Vagina (tissue), 2 donors: ENCODE measurements around the gene FBLN1. TPM values are rescaled to one million over a fixed set of nuclear protein-coding genes. Genes with fewer than 3 reads are reported as not detected.

Source experiments
- DNase-seq, 2 donors: peaks; one replicate each; pipeline ENCODE4 v3.0.0-alpha.2; 2017; ENCODE audit errors: extremely low spot score in 2 of 2
- H3K27ac ChIP-seq: fragments of 200-600 bp; sonication (generic); one replicate; pipeline ENCODE4 v1.5.1; 2019
- H3K27me3 ChIP-seq: fragments of 200-600 bp; sonication (generic); one replicate; pipeline ENCODE4 v1.5.1; 2019
- H3K36me3 ChIP-seq, 2 donors: fragments of 200-600 bp; sonication (generic); one replicate each; pipeline ENCODE4 v1.5.1; 2017 to 2019
- H3K4me1 ChIP-seq: fragments of 200-600 bp; sonication (generic); one replicate; pipeline ENCODE4 v1.5.1; 2019
- H3K4me3 ChIP-seq, 2 donors: fragments of 200-600 bp; sonication (generic); 1 replicate in 1 of 2; 2 replicates in 1 of 2; pipeline ENCODE4 v1.5.1; 2016 to 2019
- H3K9me3 ChIP-seq: fragments of 200-600 bp; sonication (generic); one replicate; pipeline ENCODE4 v1.5.1; 2019
- POLR2A ChIP-seq, 2 donors: fragments of 450-650 bp; IDR thresholded peaks; one replicate each; pipeline ENCODE4 v1.6.1; 2017; ENCODE audit warnings: antibody characterized with exemption in 2 of 2, mild to moderate bottlenecking in 2 of 2, moderate library complexity in 2 of 2
- POLR2AphosphoS5 ChIP-seq, 2 donors: sonication (generic); formaldehyde crosslinking; IDR thresholded peaks; one replicate each; pipeline ENCODE4 v1.9.0; 2017; ENCODE audit warnings: antibody characterized with exemption in 2 of 2, mild to moderate bottlenecking in 2 of 2, low read depth in 1 of 2; ENCODE audit not compliant: insufficient read depth in 1 of 2
- intact Hi-C: fragments of 100-400 bp; cut with DNase I; formaldehyde crosslinking; loops from one replicate; pipeline ENCODE4 v1.15.1; 2023
- total RNA-seq: library from RNA; depleted of rRNA; stranded (reverse); fragments of >200 nt; gene quantifications from one replicate; pipeline ENCODE4 v1.2.3, GENCODE V29; 2016
- TF ChIP-seq, protein P1 (sequence below), 3 experiments: fragments of 450-650 bp in 2 of 3; fragments of 200-600 bp in 1 of 3; sonication (generic) in 1 of 3; IDR thresholded peaks; one replicate each; pipeline ENCODE4 v1.5.1; 2017 to 2019; ENCODE audit warnings: antibody characterized with exemption in 3 of 3, mild to moderate bottlenecking in 2 of 3, moderate library complexity in 2 of 3

FBLN1 gene
- total RNA-seq, 1 donor from 2014 or later: 1,019 TPM

DNA sequence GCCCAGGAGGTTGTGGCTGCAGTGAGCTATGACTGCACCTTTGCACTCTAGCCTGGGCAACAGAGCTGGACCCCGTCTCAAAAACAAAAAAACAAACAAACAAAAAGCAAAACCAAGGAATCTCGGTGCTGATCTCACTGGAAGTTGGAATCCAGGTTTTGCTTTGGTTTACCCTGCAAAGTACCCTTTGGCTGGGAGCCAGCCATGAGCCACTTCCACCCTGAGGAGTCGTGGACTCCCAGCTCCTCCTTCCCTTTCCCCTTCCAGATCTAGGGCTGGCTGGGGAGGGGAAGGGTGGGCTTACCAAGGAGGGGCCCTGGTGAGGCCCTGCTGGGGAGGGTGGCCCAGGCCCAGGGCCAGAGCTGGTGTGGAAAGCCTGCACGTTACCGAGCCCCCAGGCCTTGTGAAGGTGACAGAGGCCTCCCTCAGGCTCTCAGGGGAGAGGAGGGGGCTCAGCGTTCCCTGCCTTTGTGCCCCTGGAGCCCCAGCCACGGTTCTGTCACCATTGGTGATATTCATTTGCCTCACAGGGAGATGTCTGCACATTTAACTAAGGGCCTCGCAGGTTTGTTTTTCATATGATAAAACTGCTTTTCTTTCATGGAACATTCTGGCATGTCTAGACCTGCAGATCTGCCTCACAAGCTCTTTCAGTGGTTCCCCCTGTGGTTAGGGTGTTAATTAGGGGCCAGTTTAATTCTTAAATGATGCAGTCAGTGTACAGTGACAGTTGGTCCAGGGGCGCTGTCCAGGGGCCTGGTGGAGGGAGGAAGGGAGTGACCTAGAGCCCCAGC lies 29.0 kb downstream of the FBLN1 start:
- peak in 1 of 2 donors; percentile 25 for TF ChIP-seq POLR2AphosphoS5 (IDR thresholded peaks at IDR 0.05; ENCODE audit: insufficient read depth in 1 of 2, low read depth in 1 of 2)
- TF ChIP-seq, protein P1, sequence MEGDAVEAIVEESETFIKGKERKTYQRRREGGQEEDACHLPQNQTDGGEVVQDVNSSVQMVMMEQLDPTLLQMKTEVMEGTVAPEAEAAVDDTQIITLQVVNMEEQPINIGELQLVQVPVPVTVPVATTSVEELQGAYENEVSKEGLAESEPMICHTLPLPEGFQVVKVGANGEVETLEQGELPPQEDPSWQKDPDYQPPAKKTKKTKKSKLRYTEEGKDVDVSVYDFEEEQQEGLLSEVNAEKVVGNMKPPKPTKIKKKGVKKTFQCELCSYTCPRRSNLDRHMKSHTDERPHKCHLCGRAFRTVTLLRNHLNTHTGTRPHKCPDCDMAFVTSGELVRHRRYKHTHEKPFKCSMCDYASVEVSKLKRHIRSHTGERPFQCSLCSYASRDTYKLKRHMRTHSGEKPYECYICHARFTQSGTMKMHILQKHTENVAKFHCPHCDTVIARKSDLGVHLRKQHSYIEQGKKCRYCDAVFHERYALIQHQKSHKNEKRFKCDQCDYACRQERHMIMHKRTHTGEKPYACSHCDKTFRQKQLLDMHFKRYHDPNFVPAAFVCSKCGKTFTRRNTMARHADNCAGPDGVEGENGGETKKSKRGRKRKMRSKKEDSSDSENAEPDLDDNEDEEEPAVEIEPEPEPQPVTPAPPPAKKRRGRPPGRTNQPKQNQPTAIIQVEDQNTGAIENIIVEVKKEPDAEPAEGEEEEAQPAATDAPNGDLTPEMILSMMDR (IDR thresholded peaks at IDR 0.05): no peak
- no peak for TF ChIP-seq POLR2A (IDR thresholded peaks at IDR 0.05)
- DNase-seq: no peak
- intact Hi-C loops: no loop called here
- no peaks in the 10 kb centered on the region for H3K9me3 ChIP-seq
- H3K4me3 ChIP-seq: no peak overlapping the region
- H3K4me1 ChIP-seq: peaks cover 74% of the 10 kb centered on the region
- peak overlapping the region; percentile 92 for H3K27ac ChIP-seq
- no peaks in the 10 kb centered on the region for H3K27me3 ChIP-seq
- H3K36me3 ChIP-seq: peaks cover 0 to 11% of the 10 kb centered on the region in 2 donors

DNA sequence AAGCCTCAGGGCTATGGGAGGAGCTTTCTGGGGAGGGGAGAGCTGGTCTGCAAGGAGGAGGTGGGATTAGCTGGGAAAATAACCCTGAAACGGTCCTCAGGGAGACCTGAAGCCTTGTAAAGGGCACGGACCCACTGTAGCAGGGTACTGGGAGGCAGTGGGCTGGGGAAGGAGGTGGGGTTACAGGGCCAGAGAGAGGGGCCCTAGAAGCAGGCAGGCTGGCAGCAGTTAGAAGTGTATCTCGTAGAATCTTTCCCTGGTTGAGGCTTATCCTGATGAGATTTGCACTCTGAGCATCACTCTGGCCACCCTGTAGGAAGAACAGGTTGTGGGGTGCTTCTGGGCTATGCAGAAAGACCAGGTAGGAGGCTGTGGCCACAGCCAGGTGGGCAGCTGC lies 29.6 kb downstream of the FBLN1 start:
- intact Hi-C loops: no loop called here
- no peak for DNase-seq
- H3K4me3 ChIP-seq: no peak overlapping the region
- H3K27ac ChIP-seq: peak overlapping the region; percentile 92
- no peaks in the 10 kb centered on the region for H3K27me3 ChIP-seq
- H3K9me3 ChIP-seq: no peaks in the 10 kb centered on the region
- TF ChIP-seq POLR2AphosphoS5 (IDR thresholded peaks at IDR 0.05; ENCODE audit: insufficient read depth in 1 of 2, low read depth in 1 of 2) (no peak), POLR2A (IDR thresholded peaks at IDR 0.05) (no peak)
- TF ChIP-seq, protein P1 (IDR thresholded peaks at IDR 0.05): no peak
- peaks cover 0 to 11% of the 10 kb centered on the region in 2 donors for H3K36me3 ChIP-seq
- H3K4me1 ChIP-seq: peaks cover 74% of the 10 kb centered on the region

DNA sequence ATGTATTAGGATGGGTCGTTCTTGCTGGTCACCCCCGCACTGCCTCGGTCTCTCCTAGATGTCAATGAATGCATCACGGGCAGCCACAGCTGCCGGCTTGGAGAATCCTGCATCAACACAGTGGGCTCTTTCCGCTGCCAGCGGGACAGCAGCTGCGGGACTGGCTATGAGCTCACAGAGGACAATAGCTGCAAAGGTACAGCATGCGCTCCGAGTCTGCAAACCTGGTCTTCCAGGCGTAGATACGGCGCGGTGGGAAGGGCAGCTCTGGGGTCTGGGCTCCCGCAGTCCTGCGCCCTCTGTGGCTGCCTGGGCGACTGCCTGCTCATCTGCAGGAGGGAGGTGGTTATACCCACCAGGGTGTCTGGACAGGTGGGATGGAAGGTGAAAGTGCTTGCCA lies 31.0 kb downstream of the FBLN1 start:
- DNase-seq: no peak
- H3K4me1 ChIP-seq: peaks cover 78% of the 10 kb centered on the region
- no peak overlapping the region for H3K4me3 ChIP-seq
- H3K27ac ChIP-seq: peak overlapping the region; percentile 92
- TF ChIP-seq POLR2AphosphoS5 (IDR thresholded peaks at IDR 0.05; ENCODE audit: insufficient read depth in 1 of 2, low read depth in 1 of 2) (peak in 1 of 2 donors; percentile 63), POLR2A (IDR thresholded peaks at IDR 0.05) (no peak)
- TF ChIP-seq, protein P1 (IDR thresholded peaks at IDR 0.05): no peak
- H3K36me3 ChIP-seq: peaks cover 0 to 5% of the 10 kb centered on the region in 2 donors
- intact Hi-C loops: no loop called here
- no peaks in the 10 kb centered on the region for H3K9me3 ChIP-seq
- no peaks in the 10 kb centered on the region for H3K27me3 ChIP-seq

DNA sequence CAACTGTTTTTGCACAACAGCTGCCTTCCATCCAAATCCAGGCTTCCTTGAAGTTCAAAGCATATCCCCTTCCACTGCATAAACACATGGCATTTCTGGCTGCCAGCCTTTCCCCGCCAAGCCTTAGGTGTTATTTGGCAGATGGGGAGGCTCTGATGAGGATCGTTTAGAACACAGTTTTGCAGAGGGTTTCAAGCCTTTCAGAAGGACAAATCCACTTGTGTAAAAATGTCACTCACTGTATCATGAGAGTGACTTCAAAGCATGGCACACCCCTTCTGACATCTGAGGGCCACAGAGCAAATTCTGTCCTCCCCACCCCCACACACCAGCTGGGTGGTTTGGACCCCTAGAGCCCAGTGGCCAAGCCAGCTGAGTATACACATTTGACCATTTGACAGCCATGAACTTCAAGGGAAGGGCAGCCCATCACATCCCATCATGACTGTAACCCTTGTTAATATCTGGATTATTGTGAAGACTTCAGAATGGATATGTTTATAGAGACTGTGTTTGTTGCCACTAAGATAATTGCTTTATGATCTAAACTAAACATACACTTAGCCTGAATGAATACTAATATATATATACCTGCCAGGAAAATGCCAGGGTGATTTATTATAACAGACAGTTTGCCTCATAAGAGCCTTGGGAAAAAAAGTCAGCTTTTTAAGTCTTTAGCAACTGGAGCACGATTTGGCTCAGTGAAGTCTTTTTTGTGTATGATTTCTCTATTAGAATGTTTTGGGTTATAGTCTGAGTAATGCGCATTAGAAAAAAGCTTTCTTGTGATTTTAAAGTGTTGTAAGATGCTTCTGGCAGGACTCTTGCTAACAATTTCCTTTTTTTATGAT lies 31.9 kb downstream of the FBLN1 start:
- intact Hi-C loops: loop anchor here (5.0 kb wide), 1 partner anchor 87 kb away; no protein-coding TSS in a partner anchor
- TF ChIP-seq, protein P1 (IDR thresholded peaks at IDR 0.05): no peak
- TF ChIP-seq POLR2A (IDR thresholded peaks at IDR 0.05) (no peak), POLR2AphosphoS5 (IDR thresholded peaks at IDR 0.05; ENCODE audit: insufficient read depth in 1 of 2, low read depth in 1 of 2) (peak; percentile 17 to 65)
- H3K36me3 ChIP-seq: peaks cover 0 to 3% of the 10 kb centered on the region in 2 donors
- DNase-seq: no peak
- no peak overlapping the region for H3K4me3 ChIP-seq
- peak overlapping the region; percentile 92 for H3K27ac ChIP-seq
- H3K9me3 ChIP-seq: no peaks in the 10 kb centered on the region
- H3K27me3 ChIP-seq: no peaks in the 10 kb centered on the region
- H3K4me1 ChIP-seq: peaks cover 77% of the 10 kb centered on the region
